DMS53 treated with DMSO at 0.1 percent for 48 hours (cell line): Measurements from ENCODE around the gene CCNL2.
"Not testable (repeated sequence)": the region's sequence is repeated elsewhere in the genome, so short reads cannot be mapped to it uniquely, and the experiment has no call there.

Source experiments
- DNase-seq: peaks from one replicate; lab custom pipeline; 2025; ENCODE audit not compliant: unreplicated experiment; lab: John Stamatoyannopoulos, UW

CCNL2 gene

DNA sequence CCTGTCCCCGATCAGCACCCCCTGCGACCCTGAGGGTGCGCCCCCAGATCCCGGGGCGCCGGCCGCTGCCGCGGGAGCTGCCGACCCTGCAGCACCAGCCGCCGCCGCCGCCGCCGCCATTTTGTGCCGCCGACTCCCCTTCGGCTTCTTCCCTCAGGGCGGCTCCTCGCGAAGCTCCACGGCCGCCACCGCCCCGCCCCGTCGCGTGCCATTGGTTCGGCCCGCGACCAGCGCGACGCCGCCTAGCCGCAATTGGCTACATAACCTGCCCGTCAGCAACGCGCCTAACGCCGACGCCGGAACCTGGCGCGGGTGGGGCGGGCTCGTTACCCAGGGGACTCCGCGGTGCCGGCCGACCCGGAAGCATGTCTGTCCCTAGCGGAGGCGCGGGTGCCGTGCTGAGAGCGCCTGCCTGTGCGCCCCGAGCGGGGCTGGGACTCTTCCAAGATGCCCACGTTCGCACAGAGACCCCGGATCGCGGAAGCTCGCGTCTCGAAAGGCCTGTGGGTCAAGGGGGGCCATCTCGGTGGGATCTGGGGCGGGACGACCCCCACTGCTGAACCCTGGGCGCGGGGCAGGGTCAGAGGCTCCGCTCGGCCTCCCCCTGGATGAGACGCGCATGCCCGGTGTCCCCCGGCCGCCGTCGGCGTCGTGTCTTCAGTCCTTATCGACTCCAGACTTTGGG lies at the start of gene CCNL2:
Gene CCNL2, minus strand, starts transcription at position 149 of the 685 bp plus-strand sequence. Its CDS starts 29 bp downstream, at position 120.
- DNase-seq = peak; percentile 94

DNA sequence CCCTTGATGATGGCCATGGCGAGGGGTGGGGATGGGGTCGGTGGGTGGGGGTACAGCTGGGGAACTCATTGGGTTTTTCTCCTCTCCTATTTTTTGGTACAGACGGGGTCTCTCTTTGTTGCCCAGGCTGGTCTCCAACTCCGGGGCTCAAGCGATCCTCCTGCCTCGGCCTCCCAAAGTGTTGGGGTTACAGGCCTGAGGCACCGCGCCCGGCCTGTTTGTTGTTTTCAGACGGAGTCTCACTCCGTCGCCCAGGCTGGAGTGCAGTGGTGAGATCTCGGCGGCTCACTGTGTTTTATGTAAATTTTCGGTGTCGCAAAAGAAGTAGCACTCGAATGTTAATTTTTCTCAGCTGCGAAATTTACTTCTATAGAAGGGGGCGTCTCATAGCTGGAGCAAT lies 47.5 kb upstream of the CCNL2 start:
- not testable (repeated sequence) for DNase-seq

DNA sequence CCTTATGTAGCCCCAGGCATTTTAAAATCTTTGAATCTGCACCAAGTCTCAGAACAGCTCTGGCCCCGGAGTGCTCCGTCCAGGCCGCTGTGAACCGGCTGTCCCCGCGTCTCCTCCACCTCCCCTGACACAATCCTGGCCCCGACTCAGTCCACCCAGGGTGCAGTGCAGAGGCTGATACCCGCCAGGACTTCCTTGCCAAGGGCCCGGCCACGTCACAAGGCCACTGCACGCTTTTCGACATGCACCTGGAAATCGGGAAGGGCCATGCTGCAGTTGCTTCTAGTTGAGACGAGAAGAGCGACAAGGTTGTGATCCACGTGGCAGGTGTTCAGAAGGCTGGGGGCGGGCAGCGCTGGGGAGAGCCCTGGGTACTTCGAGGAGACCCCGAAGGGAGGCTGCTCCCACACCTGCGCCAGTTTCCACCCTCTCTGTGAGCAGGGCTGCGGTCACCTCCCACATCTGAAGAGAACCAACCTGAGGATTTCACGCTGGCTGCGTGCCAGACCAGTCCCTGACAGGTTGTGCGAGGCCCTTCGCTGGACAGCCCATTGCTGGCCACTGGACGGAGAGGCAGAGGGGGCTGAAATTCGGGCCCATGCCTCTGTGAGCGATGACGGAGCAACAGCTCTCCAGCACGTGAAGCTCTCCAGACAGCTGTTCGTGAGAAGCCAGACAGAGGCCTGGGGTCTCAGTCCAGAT lies 43.1 kb upstream of the CCNL2 start:
- no peak for DNase-seq

DNA sequence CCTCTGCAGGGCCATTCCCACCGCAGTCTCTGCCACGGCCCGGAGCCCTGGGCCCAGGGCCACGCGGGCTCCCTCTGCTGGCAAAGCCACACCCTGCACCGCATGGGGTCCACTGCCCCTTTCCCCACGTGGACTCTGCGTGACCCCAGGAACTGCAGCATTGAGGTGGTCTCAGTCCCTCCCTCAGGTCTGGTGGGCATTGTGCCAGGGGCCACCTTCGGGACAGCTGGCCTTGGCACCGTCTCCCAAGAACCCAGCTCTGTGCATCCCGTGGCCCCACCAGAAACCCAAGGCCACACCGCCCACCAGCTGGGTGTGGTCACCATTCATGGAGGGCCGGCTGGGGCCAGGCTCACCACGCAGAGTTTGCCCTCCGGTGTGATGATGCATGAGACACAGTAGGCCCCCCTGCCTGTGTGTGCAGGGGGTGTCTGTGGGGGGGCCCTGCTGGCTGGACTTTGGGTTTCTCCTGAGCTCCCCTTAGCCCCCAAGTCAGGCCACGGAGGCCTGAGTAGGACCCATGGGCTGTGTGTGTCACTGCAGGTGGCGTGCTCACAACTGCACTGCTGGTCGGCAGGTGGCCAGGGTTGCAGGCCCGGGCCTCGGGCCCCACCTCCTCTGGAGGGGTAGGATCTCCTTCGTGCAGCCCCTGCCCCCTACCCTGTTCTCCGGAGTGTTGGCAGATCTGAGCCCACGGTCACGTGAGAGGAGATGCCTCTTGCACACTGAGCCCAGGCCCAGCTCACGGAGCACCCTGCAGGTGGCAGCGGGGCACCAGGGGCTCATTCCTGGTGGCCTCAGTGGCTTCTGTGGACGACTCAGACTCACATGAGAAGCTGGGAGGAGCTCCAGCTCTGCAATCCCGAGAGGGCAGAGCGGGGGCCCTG lies 42.1 kb upstream of the CCNL2 start:
- peak; percentile 13 for DNase-seq

DNA sequence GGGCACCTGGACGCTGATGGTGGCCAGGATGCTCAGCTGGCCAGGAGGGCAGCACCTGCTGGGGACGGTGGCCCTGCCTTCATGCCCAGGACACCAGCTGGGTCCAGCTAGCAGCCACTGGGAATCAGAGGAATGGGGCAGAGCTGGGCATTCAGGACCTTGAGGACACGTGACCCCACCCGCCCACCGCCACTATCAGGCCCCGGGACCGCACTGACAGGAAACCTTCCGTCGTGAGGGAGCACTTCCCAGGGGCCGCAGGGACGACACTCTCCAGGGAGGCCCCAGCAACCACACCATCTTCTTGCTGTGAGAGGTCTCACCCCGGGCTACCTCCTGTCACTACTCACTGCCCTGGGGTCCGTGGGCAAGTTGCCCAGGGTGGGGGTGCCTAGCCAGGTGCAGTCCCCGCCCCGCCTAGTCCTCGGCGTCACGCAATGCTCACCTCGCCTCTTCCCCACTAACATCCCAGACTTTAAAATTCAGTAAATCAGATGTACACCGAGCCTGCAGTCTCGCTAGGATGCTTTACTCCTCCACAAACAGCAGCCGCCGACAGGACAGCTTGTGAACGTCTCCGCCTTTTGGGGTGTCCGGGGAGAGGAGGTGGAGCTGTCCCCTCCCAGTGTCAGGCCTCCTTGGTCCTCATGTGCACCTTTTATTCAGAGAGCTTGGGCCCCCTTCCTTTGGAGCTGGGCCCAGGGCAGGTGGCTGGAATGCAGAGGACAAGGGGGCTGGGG lies 41.3 kb upstream of the CCNL2 start:
- DNase-seq = no peak

DNA sequence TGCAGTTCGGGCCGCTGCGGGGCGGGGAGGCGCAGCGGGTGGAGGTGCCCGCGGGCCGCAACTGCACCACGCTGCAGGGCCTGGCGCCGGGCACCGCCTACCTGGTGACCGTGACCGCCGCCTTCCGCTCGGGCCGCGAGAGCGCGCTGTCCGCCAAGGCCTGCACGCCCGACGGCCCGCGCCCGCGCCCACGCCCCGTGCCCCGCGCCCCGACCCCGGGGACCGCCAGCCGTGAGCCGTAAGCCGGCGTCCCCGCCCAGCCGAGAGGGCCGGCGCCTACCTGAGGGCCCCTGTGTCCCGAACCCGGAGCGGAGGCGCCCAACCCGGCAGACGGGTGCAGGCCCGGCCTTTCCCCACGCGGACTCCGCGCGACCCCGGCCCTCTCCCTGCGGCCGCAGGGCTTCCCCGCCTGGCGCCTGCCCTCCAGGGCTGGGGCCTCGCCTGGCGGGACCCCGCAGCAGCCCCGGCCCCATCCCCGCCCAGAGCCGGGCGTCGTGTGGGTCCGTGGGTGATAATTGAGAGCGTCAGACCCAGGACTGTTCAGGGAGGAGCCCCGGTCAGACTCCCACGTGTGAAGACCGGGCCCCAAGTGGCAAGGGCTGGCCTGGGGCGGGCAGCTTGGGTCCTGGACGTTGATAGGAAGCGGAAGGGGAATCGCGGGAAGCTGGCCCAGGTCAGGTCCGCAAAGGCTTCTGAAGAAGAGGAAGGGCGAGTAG lies 40.6 kb upstream of the CCNL2 start:
- DNase-seq = no peak

DNA sequence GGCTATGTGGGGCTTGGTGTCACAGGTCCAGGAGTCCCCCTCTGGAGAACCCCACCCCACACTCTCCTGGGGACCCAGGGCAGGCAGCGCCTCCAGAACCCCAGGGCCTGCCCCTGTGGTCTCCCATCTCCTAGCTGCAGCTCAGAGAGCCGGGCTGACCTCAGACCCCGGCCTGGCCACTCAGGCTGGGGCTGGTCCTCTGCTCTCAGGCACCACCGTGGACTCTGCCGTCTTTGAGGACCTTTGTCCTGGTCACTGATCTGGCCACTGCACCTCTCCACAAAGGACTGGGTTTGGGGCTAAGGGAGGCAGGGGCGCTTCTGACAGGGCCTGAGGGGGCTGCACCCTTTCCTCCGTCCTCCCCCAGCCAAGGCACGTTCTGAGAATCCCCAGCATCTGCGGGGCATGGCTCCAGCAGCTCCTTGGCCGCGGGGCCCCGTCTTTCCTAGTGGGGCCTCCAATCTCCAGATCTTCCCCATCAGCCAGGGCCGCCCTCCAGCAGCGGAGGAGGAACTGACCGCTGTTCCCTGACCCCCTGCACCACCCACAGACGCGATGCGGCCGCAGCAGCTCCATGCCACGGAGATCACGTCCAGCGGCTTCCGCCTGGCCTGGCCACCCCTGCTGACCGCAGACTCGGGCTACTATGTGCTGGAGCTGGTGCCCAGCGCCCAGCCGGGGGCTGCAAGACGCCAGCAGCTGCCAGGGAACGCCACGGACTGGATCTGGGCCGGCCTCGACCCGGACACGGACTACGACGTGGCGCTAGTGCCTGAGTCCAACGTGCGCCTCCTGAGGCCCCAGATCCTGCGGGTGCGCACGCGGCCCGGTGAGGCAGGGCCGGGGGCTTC lies 39.6 kb upstream of the CCNL2 start:
- DNase-seq = no peak

DNA sequence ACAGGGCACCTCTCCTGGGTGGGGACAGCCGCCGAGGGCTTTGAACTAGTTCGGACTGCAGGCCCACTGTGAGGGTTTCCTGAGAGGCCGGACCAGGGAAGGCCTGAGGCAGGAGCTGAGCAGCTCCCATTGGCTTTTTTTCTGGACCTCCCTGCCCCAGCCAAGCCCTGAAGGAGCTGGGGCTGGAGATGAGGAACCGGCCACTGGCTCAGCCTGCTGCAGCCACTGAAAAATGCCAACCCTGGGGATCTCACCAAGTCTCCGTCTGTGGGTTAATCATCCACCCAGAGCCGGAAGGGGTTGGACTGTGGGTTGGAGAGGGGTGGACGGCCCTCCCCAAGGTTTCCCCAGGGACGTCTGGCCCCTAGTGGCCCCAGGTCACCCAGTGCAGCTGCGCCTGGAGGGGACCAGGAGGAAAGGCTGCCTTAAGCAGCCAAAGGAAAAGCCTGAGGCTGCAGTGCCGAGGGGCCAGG lies 38.8 kb upstream of the CCNL2 start:
- peak; percentile 77 for DNase-seq

DNA sequence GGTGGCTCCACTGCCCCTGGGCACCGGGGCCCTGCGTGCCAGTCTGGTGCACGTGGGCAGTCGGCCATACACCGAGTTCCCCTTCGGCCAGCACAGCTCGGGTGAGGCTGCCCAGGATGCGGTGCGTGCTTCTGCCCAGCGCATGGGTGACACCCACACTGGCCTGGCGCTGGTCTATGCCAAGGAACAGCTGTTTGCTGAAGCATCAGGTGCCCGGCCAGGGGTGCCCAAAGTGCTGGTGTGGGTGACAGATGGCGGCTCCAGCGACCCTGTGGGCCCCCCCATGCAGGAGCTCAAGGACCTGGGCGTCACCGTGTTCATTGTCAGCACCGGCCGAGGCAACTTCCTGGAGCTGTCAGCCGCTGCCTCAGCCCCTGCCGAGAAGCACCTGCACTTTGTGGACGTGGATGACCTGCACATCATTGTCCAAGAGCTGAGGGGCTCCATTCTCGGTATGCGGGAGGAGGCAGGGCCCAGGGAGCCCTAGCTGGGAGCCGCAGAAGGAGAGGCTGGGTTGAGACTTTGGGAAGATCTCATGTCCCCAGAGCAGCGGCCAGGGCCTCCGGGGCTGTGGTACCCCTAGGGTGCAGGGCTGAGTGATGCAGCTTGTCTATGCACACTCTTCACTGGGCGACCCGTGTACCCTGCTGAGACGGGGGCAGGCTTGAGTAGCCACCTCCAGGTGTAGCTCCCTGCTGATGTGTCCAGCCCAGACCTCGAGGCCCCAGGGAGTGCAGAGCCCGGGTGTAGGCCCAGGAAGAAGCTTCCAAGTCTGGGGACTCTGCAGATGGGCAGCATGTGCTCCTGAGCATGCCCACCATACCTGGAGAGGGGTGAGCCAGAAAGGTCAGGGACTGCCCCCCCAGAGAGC lies 38.1 kb upstream of the CCNL2 start:
- no peak for DNase-seq

DNA sequence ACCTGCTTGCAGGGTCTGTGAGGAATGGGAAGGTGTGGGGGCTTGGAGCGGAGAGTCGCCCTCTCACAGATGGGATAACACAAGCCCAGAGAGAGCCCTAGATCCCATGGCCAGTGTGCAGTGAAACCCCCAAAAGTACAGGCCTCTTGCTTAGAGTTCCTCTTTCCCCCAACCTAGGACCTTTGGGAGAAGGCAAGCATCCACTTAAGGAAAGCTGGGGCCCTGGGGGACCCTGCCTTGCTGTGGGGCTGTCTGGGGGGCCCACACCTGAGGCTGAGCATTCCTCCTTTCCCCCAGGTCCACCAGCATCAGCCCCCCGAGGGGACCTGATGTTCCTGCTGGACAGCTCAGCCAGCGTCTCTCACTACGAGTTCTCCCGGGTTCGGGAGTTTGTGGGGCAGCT lies 37.5 kb upstream of the CCNL2 start:
- no peak for DNase-seq

DNA sequence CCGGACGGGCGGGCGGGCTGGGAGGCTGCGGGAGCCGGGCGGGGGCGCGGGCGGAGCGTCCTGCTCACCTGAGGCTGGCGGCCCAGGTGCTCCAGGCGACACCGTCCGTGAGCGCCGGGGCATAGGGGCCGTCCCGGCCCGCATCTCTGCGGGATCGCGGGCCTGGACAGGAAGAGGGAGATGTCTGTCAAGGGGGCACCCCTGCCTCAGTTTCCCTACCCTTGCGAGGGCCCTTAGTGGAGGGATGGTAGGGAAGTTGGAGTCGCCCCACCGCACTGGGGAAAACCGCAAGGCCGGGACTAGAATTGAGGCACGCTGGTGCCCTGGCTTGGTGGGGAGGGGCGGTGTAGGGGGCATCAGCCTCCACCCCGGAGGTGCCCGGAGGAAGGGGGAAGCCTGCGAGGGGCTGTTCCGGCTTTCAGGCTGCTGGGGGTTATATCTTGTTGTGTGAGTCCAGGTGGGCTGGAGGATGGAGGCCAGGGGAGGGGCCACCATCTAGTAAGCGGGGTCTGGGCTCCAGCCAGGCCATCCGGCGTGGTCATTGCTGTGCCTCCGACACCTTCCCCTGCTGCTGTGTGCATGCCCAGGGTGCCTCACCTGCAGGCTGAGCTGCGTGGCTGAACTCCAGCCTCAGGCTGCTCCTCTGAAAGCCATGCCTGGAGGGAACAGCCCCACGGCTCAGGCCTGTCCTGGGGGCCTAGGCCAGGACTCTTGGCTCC lies 36.9 kb upstream of the CCNL2 start:
- DNase-seq = no peak

DNA sequence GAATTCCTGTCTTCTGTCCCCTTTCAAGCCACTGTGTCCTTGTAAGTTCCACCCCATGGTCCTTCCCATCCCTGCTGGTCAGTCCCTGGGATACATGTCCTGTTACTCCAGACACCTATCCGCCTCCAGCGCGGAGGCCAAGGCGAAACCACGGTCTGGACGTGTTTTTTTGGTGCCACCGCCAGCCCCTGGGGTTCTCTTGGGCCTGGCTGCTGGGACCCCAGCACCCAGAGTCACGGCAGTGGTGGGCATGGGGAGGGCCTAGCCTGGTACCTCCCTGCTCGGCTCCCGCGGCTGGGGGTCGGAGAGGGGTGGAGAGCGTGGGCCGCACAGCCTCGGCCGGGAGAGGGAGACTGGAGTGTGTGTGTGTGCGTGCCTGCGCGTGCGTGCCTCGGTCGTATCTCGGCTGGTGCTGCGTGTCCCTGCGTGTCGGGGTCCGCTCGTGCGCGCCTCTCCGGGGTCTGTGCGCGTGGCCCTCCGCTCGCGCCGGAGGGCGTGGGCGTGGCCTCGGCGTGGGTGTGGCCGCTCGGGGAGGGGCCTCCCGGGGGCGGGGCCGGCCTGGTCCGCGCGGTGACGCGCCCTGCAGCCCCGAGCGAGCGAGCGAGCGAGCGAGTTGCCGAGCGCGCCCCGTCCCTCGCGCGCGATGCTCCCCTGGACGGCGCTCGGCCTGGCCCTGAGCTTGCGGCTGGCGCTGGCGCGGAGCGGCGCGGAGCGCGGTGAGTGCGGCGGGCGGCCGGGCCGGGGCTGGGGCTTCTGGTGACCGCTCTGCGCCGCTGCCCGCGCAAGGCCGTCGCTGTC lies 36.2 kb upstream of the CCNL2 start, which contains the start of gene VWA1:
Gene VWA1, plus strand, starts transcription at position 585 of the 798 bp plus-strand sequence. Its CDS starts 59 bp downstream, at position 644.
- peak; percentile 28 for DNase-seq

DNA sequence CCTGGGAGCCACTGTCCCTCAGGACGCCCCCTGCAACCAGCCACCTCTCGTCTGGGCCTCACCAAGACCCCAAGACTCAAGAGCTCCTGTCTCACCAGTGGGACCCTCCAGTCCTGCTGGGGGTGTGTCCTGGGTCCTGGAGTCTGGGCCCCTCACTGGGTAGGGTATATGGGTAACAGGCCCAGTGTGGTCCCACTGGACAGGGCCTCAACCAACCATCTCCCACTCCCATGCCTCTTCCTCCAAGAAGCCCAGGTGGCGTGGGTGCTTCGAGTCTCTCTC lies 35.6 kb upstream of the CCNL2 start:
- DNase-seq = no peak

DNA sequence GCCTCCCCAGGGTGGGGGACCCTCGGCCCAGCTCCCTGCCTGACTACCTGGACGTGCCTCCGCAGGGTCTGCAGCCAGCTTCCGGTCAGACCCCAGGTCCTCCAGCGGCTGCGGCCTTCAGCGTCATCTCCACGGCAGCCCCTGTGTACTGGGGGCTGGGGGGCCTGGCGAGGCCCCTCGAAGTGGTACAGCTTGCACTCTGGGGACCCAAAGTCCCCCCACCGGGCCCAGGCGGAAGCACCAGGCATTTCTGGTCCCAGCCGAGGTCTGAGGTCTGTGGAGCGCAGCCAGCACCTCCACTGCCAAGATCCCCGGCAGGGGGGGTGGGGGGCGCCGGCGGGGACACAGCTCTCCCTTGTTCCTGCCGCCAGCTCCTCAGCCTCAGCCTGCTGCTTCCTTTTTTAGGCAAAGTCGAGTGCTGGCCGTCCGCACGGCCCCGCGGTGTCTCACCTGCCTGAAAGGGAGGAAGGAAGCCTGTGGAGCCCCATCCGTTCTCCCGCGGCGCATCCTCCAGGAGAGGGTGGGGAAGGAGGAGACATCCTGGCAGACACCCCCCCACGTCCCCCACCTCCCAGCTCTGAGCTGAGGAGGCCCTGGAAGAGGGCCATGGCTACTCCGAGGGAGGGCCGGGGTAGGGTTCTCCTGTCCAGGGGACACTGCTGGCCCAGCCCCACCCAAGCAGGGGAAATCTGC lies 35.1 kb upstream of the CCNL2 start:
- DNase-seq = no peak

DNA sequence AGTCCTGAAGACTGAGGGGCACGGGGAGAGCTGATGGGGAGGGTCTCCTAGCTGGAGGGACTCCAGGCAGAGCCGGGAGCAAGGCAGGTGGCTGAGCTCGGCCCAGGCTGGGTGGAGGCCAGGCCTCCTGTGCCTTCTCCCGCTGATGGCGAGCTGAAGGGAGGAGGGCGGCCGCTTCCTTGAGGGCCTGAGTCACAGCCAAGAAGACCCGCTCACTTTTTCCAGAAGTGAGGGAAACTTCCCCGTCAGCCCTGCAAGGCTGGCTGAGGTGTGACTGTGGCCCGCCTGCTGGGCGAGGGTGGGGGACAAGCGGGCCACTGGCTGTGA lies 34.6 kb upstream of the CCNL2 start:
- DNase-seq = no peak

DNA sequence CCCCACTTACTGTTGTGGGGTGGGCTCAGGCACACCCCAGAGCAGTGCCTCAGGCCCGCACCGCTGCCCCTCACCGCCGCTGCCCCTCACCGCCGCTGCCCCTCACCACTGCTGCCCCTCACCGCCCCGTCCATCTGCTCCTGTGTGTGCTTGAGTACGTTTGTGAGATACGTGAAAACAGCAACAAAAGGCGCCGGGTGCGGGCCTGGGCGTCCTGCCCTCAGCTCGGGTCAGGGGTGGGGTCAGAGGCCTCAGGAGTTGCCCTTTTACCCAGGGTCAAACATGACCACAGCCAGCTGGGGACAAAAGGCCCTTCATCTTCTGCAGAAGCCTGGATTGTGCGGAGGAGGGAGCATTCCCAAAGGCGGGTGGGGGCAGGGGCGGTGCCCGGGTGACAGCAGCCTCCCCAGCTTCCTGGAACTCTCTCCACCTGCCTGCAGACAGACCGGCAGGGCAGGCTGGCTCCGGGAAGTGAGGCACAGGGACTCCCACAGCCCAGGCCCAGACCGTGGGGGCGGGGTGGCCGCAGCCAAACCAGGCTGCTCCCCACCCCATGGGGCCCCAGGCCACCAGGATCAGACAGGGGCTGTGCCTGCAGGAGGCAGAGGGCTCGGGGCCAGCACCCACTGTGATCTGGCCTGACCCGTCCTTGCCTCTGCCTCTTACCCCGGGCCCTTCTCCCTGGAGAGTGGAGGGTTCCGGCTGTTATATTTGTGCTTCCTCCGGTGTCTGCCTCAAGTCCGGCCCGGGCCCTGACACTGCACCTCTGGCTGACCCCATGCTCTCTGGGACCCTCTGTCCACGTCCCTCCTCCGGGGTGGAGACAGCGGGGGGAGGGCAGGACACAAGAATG lies 34.0 kb upstream of the CCNL2 start:
- peak; percentile 91 for DNase-seq
